Fibroblast of peridontal ligament (primary cell): ENCODE data around the gene CCDC138.

Experiments used
- DNase-seq: peaks from one replicate; pipeline ENCODE4 v3.0.0-alpha.2; 2010; ENCODE audit errors: extremely low read depth

The CCDC138 gene

GRCh38 chr2:108919571-108920373, 133.2 kb downstream of the CCDC138 start:
- DNase-seq: no peak

- no peak for DNase-seq
Observed at GRCh38 chr2:108920686-108921085, 134.1 kb downstream of the CCDC138 start.

GRCh38 chr2:108921096-108922030, 134.8 kb downstream of the CCDC138 start:
- no peak for DNase-seq

GRCh38 chr2:108922141-108922915, 135.8 kb downstream of the CCDC138 start:
- DNase-seq: peak; percentile 18

GRCh38 chr2:108923019-108923700, 136.6 kb downstream of the CCDC138 start:
- DNase-seq: no peak

GRCh38 chr2:108923736-108924579, 137.4 kb downstream of the CCDC138 start:
- DNase-seq: no peak

- no peak for DNase-seq
Observed at GRCh38 chr2:108924580-108925251, 138.1 kb downstream of the CCDC138 start.

- DNase-seq: no peak
Observed at GRCh38 chr2:108925286-108925685, 138.7 kb downstream of the CCDC138 start.

- no peak for DNase-seq
Observed at GRCh38 chr2:108925735-108926134, 139.2 kb downstream of the CCDC138 start.
